Measurements from ENCODE around the gene PEAK3.

GRCh38 chr19:2249010-2249866 is 32.7 kb downstream of the PEAK3 start, which contains the start of gene AMH:
- TF ChIP-seq, protein P1, sequence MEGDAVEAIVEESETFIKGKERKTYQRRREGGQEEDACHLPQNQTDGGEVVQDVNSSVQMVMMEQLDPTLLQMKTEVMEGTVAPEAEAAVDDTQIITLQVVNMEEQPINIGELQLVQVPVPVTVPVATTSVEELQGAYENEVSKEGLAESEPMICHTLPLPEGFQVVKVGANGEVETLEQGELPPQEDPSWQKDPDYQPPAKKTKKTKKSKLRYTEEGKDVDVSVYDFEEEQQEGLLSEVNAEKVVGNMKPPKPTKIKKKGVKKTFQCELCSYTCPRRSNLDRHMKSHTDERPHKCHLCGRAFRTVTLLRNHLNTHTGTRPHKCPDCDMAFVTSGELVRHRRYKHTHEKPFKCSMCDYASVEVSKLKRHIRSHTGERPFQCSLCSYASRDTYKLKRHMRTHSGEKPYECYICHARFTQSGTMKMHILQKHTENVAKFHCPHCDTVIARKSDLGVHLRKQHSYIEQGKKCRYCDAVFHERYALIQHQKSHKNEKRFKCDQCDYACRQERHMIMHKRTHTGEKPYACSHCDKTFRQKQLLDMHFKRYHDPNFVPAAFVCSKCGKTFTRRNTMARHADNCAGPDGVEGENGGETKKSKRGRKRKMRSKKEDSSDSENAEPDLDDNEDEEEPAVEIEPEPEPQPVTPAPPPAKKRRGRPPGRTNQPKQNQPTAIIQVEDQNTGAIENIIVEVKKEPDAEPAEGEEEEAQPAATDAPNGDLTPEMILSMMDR (IDR thresholded peaks at IDR 0.05) = no peak
- TF ChIP-seq POLR2A (IDR thresholded peaks at IDR 0.05) = no peak

Data from thyroid gland (tissue), 4 donors.